Measurements from ENCODE around the gene TPPP2.

The TPPP2 gene

GRCh38 chr14:20989787-20990600 lies 40.0 kb upstream of the TPPP2 start, which contains the start of gene METTL17:
Gene METTL17 (plus strand): TSS chr14:20989980. CDS start chr14:20990003, 23 bp downstream.
- TF ChIP-seq CTCF (IDR thresholded peaks at IDR 0.05; ENCODE audit: low read depth, low read length, missing control alignments): peak; percentile 45
- in situ Hi-C loops (cut with HindIII; ENCODE audit: low sequenced_read_pairs): no loop called here

GRCh38 chr14:20996521-20996920 lies 33.5 kb upstream of the TPPP2 start:
- in situ Hi-C loops (cut with HindIII; ENCODE audit: low sequenced_read_pairs): no loop called here
- no peak for TF ChIP-seq CTCF (IDR thresholded peaks at IDR 0.05; ENCODE audit: low read depth, low read length, missing control alignments)

More at GRCh38 chr14:20989787-20990600, 40.0 kb upstream of the TPPP2 start, which contains the start of gene METTL17:
- peak within 1 kb of the TSS; percentile 85 for H3K4me3 ChIP-seq (ENCODE audit: low read depth, low read length)
- peak; percentile 94 for DNase-seq (ENCODE audit: low read depth)

DNA sequence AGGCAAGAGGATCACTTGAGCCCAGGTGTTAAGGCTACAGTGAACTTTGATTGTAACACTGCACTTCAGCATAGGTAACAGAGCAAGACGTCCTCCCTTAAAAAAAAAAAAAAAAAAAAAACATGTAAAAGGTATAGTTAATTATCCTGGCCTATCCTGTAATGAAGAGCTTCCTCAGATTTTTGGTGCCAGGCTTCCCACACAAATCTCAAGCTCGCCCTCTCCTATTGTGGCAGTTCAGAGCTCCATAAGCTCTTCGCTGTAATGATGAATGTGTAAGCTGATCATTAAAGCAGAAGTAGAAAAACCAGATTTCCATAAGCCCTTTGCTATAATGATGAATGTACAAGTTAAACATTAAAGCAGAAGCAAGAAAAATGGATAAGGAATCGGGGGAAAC lies 32.9 kb upstream of the TPPP2 start:
- DNase-seq (ENCODE audit: low read depth): no peak
- no peak for TF ChIP-seq CTCF (IDR thresholded peaks at IDR 0.05; ENCODE audit: low read depth, low read length, missing control alignments)
- in situ Hi-C loops (cut with HindIII; ENCODE audit: low sequenced_read_pairs): no loop called here
- no peak overlapping the region for H3K4me3 ChIP-seq (ENCODE audit: low read depth, low read length)

More at GRCh38 chr14:20996521-20996920, 33.5 kb upstream of the TPPP2 start:
- DNase-seq (ENCODE audit: low read depth): no peak
- H3K4me3 ChIP-seq (ENCODE audit: low read depth, low read length): no peak overlapping the region

DNA sequence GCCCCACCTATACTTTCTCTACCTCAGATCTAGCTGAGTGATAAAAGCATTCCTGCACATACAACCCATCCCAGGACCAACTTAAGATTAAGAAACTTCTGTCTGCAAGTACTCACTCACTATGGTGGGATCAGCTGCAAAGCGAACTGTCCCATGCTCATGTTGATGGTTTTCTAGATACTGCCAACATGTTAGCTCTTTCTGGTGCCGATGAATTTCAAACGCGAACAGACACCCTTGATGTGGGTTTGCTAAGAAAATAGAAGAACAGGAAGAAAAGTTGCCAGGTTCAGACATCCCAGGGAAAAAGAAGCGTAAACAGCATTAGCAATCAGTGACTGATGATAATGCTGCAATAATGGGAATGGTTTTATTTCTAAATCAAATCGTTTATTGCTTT lies 32.5 kb upstream of the TPPP2 start:
- in situ Hi-C loops (cut with HindIII; ENCODE audit: low sequenced_read_pairs): no loop called here
- TF ChIP-seq CTCF (IDR thresholded peaks at IDR 0.05; ENCODE audit: low read depth, low read length, missing control alignments): no peak
- DNase-seq (ENCODE audit: low read depth): no peak
- no peak overlapping the region for H3K4me3 ChIP-seq (ENCODE audit: low read depth, low read length)

DNA sequence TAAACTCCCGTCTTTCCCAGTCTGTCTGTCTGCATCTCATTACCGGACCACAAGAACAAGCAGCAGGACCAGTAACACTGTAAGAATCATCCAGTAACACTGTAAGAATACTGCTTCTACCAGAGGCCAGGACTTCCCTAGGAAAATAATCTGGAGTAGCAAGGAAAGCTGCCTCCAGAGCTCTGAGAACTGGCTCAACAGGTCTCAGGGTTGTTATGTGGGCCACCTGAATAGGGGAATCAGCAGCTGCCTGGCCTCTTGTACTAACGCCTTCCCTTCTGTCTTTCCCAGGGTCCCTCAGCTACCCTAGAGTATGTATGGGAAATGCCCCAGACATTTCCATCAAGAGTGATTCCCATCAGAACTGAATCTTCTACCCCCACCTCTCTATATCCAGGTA lies 31.9 kb upstream of the TPPP2 start:
- DNase-seq (ENCODE audit: low read depth): no peak
- no peak for TF ChIP-seq CTCF (IDR thresholded peaks at IDR 0.05; ENCODE audit: low read depth, low read length, missing control alignments)
- in situ Hi-C loops (cut with HindIII; ENCODE audit: low sequenced_read_pairs): no loop called here
- H3K4me3 ChIP-seq (ENCODE audit: low read depth, low read length): no peak overlapping the region

DNA sequence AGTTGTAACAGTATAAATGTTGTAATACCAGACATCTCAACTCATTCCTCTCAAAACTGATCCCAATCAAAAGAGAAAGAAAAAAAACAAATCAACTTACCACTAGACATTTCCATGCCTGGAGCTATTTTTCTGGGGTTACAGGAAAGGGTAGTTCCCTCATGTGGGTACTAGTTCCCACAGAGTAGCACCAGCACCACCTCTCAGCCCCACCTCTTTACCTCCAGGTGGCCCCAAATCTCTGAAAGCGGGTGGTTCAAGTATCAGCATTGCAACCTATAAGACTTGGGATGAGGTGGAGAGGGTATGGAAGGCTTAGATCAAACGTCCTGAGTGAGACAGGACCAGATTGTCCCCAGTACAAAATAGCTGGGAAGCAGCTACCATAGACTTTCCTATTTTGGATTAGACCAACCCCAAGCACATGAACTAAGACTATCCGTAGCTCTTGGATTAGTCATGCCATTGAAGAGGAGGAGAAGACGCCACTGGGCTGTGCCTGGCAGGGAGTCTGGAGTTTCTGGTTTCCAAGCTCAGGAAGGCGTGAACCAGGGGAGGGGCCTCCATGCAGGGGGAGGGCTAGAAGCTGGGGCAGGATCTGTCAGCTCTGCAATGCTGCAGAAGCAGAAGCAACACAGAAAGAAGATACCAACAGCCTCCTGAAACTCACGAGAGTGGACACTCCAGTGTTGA lies 31.2 kb upstream of the TPPP2 start, which contains the start of gene SLC39A2:
Gene SLC39A2, plus strand, starts transcription at position 620 of the 693 bp plus-strand sequence. CDS start 154 bp downstream, outside the sequence.
- no peak within 1 kb of the TSS for H3K4me3 ChIP-seq (ENCODE audit: low read depth, low read length)
- in situ Hi-C loops (cut with HindIII; ENCODE audit: low sequenced_read_pairs): no loop called here
- no peak for TF ChIP-seq CTCF (IDR thresholded peaks at IDR 0.05; ENCODE audit: low read depth, low read length, missing control alignments)
- peak; percentile 40 for DNase-seq (ENCODE audit: low read depth)
